ENCODE results near the gene KCNK4.

The KCNK4 gene

GRCh38 chr11:64275031-64275800 lies 15.9 kb upstream of the KCNK4 start:
- Histone ChIP-seq H3K4me3 (ENCODE audit: low read length) (no peak overlapping the region), H3K27ac (ENCODE audit: low read depth, low read length) (no peak overlapping the region), H3F3A (ENCODE audit: control insufficient read depth, insufficient read depth) (peaks cover 8% of the 10 kb centered on the region), H3K9me3 (ENCODE audit: control insufficient read depth, insufficient read depth, low read length) (no peaks in the 10 kb centered on the region), H3K36me3 (ENCODE audit: control insufficient read depth, low read length) (peaks cover 23% of the 10 kb centered on the region), H3K79me2 (ENCODE audit: control insufficient read depth, low read length) (peaks cover 19% of the 10 kb centered on the region), H3K27me3 (ENCODE audit: control insufficient read depth, low read length) (no peaks in the 10 kb centered on the region), H3K4me1 (ENCODE audit: control insufficient read depth, low read length) (peaks cover 11% of the 10 kb centered on the region), H3K9me2 (replicated peaks; ENCODE audit: control insufficient read depth, low read length) (no peaks in the 10 kb centered on the region), H3K4me2 (ENCODE audit: low read length) (no peak overlapping the region), H4K20me1 (ENCODE audit: control insufficient read depth, insufficient read depth, low read depth, low read length) (no peaks in the 10 kb centered on the region)
- TF ChIP-seq EZH2phosphoT487 (IDR thresholded peaks at IDR 0.05; ENCODE audit: borderline replicate concordance, low read length) (no peak), CTCF (IDR thresholded peaks at IDR 0.05; ENCODE audit: low read depth, low read length, poor library complexity, severe bottlenecking) (no peak)

- peaks cover 18% of the 10 kb centered on the region for H3K36me3 ChIP-seq (ENCODE audit: control insufficient read depth, low read length)
- H3K4me2 ChIP-seq (ENCODE audit: low read length), result no peak overlapping the region
- H3K79me2 ChIP-seq (ENCODE audit: control insufficient read depth, low read length), result peaks cover 14% of the 10 kb centered on the region
- H4K20me1 ChIP-seq (ENCODE audit: control insufficient read depth, insufficient read depth, low read depth, low read length), result no peaks in the 10 kb centered on the region
- no peaks in the 10 kb centered on the region for H3K9me3 ChIP-seq (ENCODE audit: control insufficient read depth, insufficient read depth, low read length)
- no peaks in the 10 kb centered on the region for H3K9me2 ChIP-seq (replicated peaks; ENCODE audit: control insufficient read depth, low read length)
- H3K27ac ChIP-seq (ENCODE audit: low read depth, low read length), result no peak overlapping the region
- no peak overlapping the region for H3K4me3 ChIP-seq (ENCODE audit: low read length)
- TF ChIP-seq CTCF (IDR thresholded peaks at IDR 0.05; ENCODE audit: low read depth, low read length, poor library complexity, severe bottlenecking), result no peak
- peaks cover 8% of the 10 kb centered on the region for H3F3A ChIP-seq (ENCODE audit: control insufficient read depth, insufficient read depth)
- H3K4me1 ChIP-seq (ENCODE audit: control insufficient read depth, low read length), result peaks cover 11% of the 10 kb centered on the region
- no peaks in the 10 kb centered on the region for H3K27me3 ChIP-seq (ENCODE audit: control insufficient read depth, low read length)
Measured at GRCh38 chr11:64275841-64276240, 15.3 kb upstream of the KCNK4 start.

- Histone ChIP-seq H3F3A (ENCODE audit: control insufficient read depth, insufficient read depth) (peaks cover 8% of the 10 kb centered on the region), H3K27ac (ENCODE audit: low read depth, low read length) (no peak overlapping the region), H3K4me1 (ENCODE audit: control insufficient read depth, low read length) (peaks cover 7% of the 10 kb centered on the region), H3K4me2 (ENCODE audit: low read length) (no peak overlapping the region), H4K20me1 (ENCODE audit: control insufficient read depth, insufficient read depth, low read depth, low read length) (no peaks in the 10 kb centered on the region), H3K9me3 (ENCODE audit: control insufficient read depth, insufficient read depth, low read length) (no peaks in the 10 kb centered on the region), H3K79me2 (ENCODE audit: control insufficient read depth, low read length) (peaks cover 9% of the 10 kb centered on the region), H3K9me2 (replicated peaks; ENCODE audit: control insufficient read depth, low read length) (no peaks in the 10 kb centered on the region), H3K36me3 (ENCODE audit: control insufficient read depth, low read length) (peaks cover 14% of the 10 kb centered on the region; the same call in 1 of the 2 replicates), H3K4me3 (ENCODE audit: low read length) (no peak overlapping the region), H3K27me3 (ENCODE audit: control insufficient read depth, low read length) (no peaks in the 10 kb centered on the region)
- TF ChIP-seq CTCF (IDR thresholded peaks at IDR 0.05; ENCODE audit: low read depth, low read length, poor library complexity, severe bottlenecking), result no peak
- TF ChIP-seq EZH2phosphoT487 (IDR thresholded peaks at IDR 0.05; ENCODE audit: borderline replicate concordance, low read length), result no peak
Measured at GRCh38 chr11:64276653-64277431, 14.3 kb upstream of the KCNK4 start.
